Nephron (organoid): ENCODE data around the gene FAM83B.

Experiments used
- H3K27ac Mint-ChIP-seq, 3 experiments: 2 replicates each; pipeline ENCODE4 v1.8.0; 2020; ENCODE audit warnings: mixed read lengths in 3 of 3, mild to moderate bottlenecking in 2 of 3, moderate library complexity in 1 of 3
- H3K27me3 Mint-ChIP-seq: 2 replicates; pipeline ENCODE4 v1.8.0; 2021; ENCODE audit warnings: low read depth, mild to moderate bottlenecking, moderate library complexity, mixed read lengths
- H3K36me3 Mint-ChIP-seq: 2 replicates; pipeline ENCODE4 v1.8.0; 2020; ENCODE audit warnings: low read depth, mixed read lengths
- H3K4me1 Mint-ChIP-seq: 2 replicates; pipeline ENCODE4 v1.8.0; 2020; ENCODE audit warnings: mixed read lengths
- H3K4me3 Mint-ChIP-seq, 3 experiments: 2 replicates each; pipeline ENCODE4 v1.8.0; 2020; ENCODE audit warnings: mild to moderate bottlenecking in 3 of 3, mixed read lengths in 3 of 3, moderate library complexity in 2 of 3
- H3K9me3 Mint-ChIP-seq: 2 replicates; pipeline ENCODE4 v1.8.0; 2020; ENCODE audit warnings: mixed read lengths
- CTCF ChIP-seq, 3 experiments: fragments of 200-600 bp; sonication (generic); IDR thresholded peaks; one replicate each; pipeline ENCODE4 v1.5.0; 2021; ENCODE audit warnings: antibody characterized with exemption in 3 of 3; ENCODE audit not compliant: unreplicated experiment in 3 of 3

FAM83B gene

DNA sequence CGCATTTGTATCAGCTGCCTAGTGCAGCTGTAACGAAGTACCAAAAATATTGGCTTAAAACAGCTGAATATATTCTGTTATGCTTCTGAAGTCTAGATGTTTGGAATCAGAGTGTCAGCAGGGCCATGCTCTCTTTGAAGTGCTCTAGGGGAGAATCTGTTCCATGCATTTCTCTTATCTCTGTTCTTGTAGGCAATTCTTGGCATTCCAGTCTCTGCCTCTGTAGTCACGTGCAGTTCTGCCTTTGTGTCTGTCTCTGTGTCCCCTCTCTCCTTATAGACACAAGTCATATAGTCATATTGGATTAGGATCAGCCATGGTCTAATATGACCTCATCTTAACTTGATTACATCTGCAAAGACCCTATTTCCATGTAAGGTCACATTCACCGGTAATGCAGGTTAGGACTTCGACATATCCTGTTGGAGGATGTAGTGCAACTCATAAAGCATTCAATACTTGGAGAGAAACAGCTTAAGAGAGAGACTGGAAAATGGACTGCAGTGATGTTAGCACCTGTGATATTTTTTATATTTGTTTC lies 18.6 kb downstream of the FAM83B start:
- Mint-ChIP-seq H3K4me1 (no peaks in the 10 kb centered on the region), H3K27ac (no peak overlapping the region), H3K36me3 (no peaks in the 10 kb centered on the region), H3K9me3 (no peaks in the 10 kb centered on the region), H3K27me3 (no peaks in the 10 kb centered on the region), H3K4me3 (no peak overlapping the region)
- no peak for TF ChIP-seq CTCF (IDR thresholded peaks at IDR 0.05; ENCODE audit: unreplicated experiment in 3 of 3)

- H3K9me3 Mint-ChIP-seq = no peaks in the 10 kb centered on the region
These were observed 22.0 kb downstream of the FAM83B start for GRCh38 chr6:54868556-54868955.

DNA sequence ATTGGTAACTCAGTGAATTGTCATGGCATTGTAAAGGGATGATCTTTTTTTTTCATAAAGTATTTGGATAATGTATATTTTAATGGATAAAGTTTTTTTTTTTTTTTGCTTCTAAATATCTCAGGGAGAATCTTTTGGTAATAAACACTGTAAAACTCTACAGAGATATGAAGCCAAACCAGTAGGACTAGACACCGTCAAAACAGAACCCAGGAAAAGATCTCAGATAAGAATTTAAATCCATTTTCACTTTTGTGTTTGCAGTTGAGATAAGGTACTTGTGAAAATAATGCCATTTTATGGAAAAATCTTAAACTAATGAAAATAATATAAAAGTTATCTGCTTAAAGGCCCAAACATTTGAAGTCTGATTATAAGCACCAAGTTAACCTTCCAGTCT lies 27.0 kb downstream of the FAM83B start:
- no peak for TF ChIP-seq CTCF (IDR thresholded peaks at IDR 0.05; ENCODE audit: unreplicated experiment in 3 of 3)
- H3K27ac Mint-ChIP-seq = no peak overlapping the region
- H3K4me1 Mint-ChIP-seq = no peaks in the 10 kb centered on the region
- no peak overlapping the region for H3K4me3 Mint-ChIP-seq
- H3K9me3 Mint-ChIP-seq = no peaks in the 10 kb centered on the region
- no peaks in the 10 kb centered on the region for H3K36me3 Mint-ChIP-seq
- no peaks in the 10 kb centered on the region for H3K27me3 Mint-ChIP-seq

More at GRCh38 chr6:54868556-54868955, 22.0 kb downstream of the FAM83B start:
- Mint-ChIP-seq H3K27ac (no peak overlapping the region), H3K36me3 (no peaks in the 10 kb centered on the region), H3K4me1 (no peaks in the 10 kb centered on the region), H3K27me3 (no peaks in the 10 kb centered on the region), H3K4me3 (no peak overlapping the region)
- TF ChIP-seq CTCF (IDR thresholded peaks at IDR 0.05; ENCODE audit: unreplicated experiment in 3 of 3) = no peak

DNA sequence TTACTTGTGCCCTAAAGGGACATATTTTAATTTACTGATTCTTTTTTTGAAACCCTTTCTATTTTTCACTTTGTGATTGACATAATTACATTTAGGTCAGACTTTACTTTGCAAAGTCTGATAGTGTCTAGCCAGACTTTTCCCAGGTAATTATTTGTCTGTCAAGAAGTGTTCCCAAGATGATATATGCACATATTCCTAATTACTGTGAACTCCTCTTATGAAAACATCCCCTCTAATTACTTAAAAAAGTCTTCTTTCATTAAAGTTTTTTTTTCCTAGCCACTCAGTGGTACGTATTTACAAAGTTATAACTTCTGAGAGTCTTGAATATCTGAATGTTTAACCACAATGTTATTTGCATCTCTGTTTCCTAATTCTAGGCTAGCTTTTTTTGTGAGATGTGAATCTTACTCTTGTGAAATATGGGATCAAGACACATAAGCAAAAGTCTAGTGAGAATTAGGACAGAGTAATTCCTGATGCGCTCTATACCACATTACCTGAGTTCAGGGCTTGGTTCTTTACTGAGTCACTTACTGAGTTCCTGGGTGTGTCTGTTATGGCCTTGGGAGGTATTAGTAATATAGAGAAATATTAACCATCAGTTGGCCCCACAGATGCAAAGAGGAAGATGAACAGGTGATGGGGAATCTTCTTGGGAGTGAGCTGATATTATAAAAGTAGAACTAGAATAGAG lies 27.9 kb downstream of the FAM83B start:
- Mint-ChIP-seq H3K27ac (no peak overlapping the region), H3K27me3 (no peaks in the 10 kb centered on the region), H3K4me1 (no peaks in the 10 kb centered on the region), H3K36me3 (no peaks in the 10 kb centered on the region), H3K4me3 (no peak overlapping the region), H3K9me3 (no peaks in the 10 kb centered on the region)
- no peak for TF ChIP-seq CTCF (IDR thresholded peaks at IDR 0.05; ENCODE audit: unreplicated experiment in 3 of 3)

DNA sequence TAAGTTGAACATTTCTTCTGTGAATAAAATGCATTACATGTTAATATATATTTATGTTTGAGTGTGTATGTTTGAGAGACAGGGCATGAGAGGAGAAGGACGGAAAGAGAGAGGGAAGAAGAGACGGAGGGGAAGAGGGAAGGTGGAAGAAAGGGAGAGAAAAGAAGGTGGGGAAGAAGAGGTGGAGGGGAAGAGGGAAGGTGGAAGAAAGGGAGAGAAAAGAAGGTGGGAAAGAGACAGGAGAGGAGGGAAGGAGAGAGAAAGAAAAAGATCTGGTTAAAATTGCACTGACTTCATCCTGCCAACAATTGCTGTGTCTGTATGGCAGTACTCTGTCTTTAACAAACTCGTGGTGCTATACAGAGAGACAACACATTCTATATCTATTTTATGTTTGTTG lies 29.0 kb downstream of the FAM83B start:
- no peaks in the 10 kb centered on the region for H3K9me3 Mint-ChIP-seq
- H3K27ac Mint-ChIP-seq = peak overlapping the region in 1 of 3 experiments; percentile 18
- H3K4me1 Mint-ChIP-seq = no peaks in the 10 kb centered on the region
- H3K36me3 Mint-ChIP-seq = no peaks in the 10 kb centered on the region
- TF ChIP-seq CTCF (IDR thresholded peaks at IDR 0.05; ENCODE audit: unreplicated experiment in 3 of 3) = no peak
- no peaks in the 10 kb centered on the region for H3K27me3 Mint-ChIP-seq
- no peak overlapping the region for H3K4me3 Mint-ChIP-seq

DNA sequence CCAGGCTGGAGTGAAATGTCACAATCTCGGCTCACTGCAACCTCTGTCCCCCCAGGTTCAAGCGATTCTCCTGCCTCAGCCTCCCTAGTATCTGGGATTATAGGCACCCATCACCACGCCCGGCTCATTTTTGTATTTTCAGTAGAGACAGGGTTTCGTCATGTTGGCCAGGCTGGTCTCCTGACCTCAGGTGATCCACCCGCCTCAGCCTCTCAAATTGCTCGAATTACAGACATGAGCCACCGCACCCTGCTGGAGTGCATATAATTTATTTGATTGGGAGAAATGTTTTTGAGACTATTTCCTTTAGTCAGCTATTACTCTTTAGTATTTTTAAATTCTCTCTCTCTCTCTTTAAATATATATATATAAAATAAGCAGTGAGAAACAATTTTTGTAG lies 29.8 kb downstream of the FAM83B start:
- no peak overlapping the region for H3K27ac Mint-ChIP-seq
- H3K9me3 Mint-ChIP-seq = no peaks in the 10 kb centered on the region

More for the DNA sequence above, 29.8 kb downstream of the FAM83B start:
- H3K27me3 Mint-ChIP-seq = no peaks in the 10 kb centered on the region
- H3K36me3 Mint-ChIP-seq = no peaks in the 10 kb centered on the region
- no peaks in the 10 kb centered on the region for H3K4me1 Mint-ChIP-seq
- no peak overlapping the region for H3K4me3 Mint-ChIP-seq
- TF ChIP-seq CTCF (IDR thresholded peaks at IDR 0.05; ENCODE audit: unreplicated experiment in 3 of 3) = no peak
